Measurements from ENCODE around the gene NUMB. TPM values are rescaled to one million over a fixed set of nuclear protein-coding genes. Genes with fewer than 3 reads are reported as not detected.
"Not testable (repeated sequence)": the region's sequence is repeated elsewhere in the genome, so short reads cannot be mapped to it uniquely, and the experiment has no call there.

NUMB gene
- total RNA-seq, 1 experiment from 2014 or later, result 25.0 TPM

DNA sequence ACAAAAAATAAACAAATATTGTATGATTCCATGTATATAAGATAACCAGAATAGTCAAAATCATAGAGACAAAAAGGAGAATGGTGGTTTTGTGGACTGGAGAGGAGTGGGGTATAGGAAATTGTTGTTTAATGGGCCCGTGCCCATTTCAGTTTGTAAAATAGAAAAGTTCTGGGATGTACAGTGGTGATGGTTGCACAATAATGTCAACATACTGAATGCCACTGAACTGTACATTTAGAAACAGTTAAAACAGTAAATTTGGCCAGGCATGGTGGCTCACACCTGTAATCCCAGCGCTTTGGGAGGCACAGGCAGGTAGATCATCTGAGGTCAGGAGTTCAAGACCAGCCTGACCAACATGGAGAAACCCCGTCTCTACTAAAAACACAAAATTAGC is 40.1 kb downstream of the NUMB start:
- Histone ChIP-seq H3K27ac (no peak overlapping the region), H3K4me1 (no peaks in the 10 kb centered on the region), H3K36me3 (no peaks in the 10 kb centered on the region), H3K9me3 (replicated peaks) (no peaks in the 10 kb centered on the region), H3K27me3 (no peaks in the 10 kb centered on the region), H3K4me3 (no peak overlapping the region)
- no peak for DNase-seq

DNA sequence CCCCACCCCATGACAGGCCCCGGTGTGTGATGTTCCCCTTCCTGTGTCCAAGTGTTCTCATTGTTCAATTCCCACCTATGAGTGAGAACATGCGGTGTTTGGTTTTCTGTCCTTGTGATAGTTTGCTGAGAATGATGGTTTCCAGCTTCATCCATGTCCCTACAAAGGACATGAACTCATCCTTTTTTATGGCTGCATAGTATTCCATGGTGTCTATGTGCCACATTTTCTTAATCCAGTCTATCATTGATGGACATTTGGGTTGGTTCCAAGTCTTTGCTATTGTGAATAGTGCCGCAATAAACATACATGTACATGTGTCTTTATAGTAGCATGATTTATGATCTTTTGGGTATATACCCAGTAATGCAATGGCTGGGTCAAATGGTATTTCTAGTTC is 52.1 kb downstream of the NUMB start:
- not testable (repeated sequence) for H3K27ac ChIP-seq; H3K4me3 ChIP-seq; H3K4me1 ChIP-seq; DNase-seq; H3K9me3 ChIP-seq (replicated peaks); H3K36me3 ChIP-seq; H3K27me3 ChIP-seq

DNA sequence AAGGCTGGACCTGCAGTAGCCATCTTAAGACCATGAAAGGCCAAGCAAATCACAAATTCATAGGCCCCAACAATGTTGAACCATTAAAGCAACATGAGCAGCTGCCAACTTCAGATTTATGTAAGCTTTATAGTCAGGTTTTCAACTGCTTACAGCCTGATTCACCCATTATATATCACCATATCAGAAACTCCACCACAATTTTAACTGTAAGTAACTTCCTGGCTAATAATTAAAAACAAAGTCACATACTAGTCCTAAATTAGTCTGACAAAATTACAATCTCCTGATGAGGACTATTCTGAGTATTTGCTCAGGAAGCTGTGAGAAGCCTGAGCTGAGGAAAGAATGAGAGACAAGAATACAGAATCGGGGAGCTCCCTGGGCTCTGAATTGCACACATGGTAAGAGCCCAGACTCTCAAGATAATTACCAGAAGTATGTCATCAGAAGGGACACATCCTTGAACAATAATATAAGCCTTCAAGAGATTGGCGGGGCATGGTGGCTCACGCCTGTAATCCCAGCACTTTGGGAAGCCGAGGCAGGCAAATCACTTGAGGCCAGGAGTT is 55.1 kb downstream of the NUMB start:
- no peak overlapping the region for H3K4me3 ChIP-seq
- H3K27ac ChIP-seq, result no peak overlapping the region
- H3K36me3 ChIP-seq, result no peaks in the 10 kb centered on the region
- H3K9me3 ChIP-seq (replicated peaks), result no peaks in the 10 kb centered on the region; the same call in 1 of the 2 replicates
- no peak for DNase-seq
- H3K4me1 ChIP-seq, result no peaks in the 10 kb centered on the region; the same call in 1 of the 2 replicates
- no peaks in the 10 kb centered on the region for H3K27me3 ChIP-seq

DNA sequence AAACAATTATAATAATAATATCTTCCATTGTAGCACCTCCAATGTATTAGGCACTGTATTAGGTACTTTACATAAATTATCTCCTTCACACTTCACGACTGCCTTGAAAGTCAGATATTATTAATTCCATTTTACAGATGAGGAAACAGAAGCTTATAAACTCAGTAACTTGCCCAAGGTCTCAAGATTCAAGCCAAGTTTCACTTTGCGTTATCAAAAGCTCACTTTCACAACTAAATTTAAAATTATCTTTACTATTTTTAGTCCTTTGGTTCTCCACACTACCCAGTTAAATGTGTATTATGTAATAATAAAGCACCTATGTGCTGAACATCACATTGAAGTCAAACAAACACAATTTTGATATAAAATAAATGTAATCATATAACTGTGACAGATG is 55.8 kb downstream of the NUMB start:
- Histone ChIP-seq H3K4me1 (peaks cover 7% of the 10 kb centered on the region), H3K4me3 (no peak overlapping the region), H3K27ac (no peak overlapping the region), H3K9me3 (replicated peaks) (no peaks in the 10 kb centered on the region; the same call in 1 of the 2 replicates), H3K36me3 (no peaks in the 10 kb centered on the region), H3K27me3 (no peaks in the 10 kb centered on the region)
- no peak for DNase-seq

DNA sequence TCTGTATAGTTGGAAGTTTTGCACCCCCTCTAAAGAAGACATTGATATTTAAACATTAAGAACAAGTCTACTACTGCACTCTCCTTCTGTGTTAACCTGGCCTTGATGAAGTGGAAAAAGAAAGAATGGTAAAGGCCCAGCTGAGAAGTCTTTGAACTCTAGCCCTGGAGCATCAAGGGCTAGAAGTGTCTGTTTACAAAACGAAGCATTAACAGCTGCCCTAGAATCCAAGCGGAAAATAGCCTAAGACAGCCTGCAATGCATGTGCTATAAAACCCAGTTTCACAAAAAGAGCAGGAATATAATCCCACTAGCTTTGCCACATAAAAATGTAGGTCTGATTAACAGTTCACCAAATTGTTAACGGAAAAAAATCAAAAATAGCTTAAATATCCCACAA is 60.5 kb downstream of the NUMB start:
- H3K27ac ChIP-seq, result peak overlapping the region; percentile 29; the same call in 1 of the 2 replicates
- no peaks in the 10 kb centered on the region for H3K9me3 ChIP-seq (replicated peaks)
- no peak overlapping the region for H3K4me3 ChIP-seq
- peaks cover 10% of the 10 kb centered on the region for H3K4me1 ChIP-seq
- no peaks in the 10 kb centered on the region for H3K36me3 ChIP-seq
- no peaks in the 10 kb centered on the region for H3K27me3 ChIP-seq
- peak; percentile 37 to 75 for DNase-seq

DNA sequence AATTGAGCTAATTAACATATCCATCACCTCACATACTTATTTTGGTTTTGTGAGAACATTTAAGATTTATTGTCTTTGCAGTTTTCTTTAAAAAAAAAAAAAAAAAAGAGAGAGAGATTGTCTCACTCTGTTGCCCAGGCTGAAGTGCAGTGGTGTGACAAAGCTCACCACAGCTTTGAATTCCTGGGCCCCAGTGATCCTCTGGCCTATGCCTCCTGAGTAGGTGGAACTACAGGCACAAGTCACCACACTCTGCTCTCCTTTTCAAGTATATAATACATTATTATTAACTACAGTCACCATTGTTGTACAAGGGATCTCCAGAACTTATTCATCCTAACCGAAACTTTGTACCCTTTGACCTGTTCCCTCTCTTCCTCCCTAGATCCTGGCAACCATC is 64.0 kb downstream of the NUMB start:
- Histone ChIP-seq H3K4me3 (no peak overlapping the region), H3K9me3 (replicated peaks) (no peaks in the 10 kb centered on the region), H3K27ac (no peak overlapping the region), H3K27me3 (no peaks in the 10 kb centered on the region), H3K4me1 (peaks cover 10% of the 10 kb centered on the region), H3K36me3 (no peaks in the 10 kb centered on the region)
- DNase-seq, result no peak

DNA sequence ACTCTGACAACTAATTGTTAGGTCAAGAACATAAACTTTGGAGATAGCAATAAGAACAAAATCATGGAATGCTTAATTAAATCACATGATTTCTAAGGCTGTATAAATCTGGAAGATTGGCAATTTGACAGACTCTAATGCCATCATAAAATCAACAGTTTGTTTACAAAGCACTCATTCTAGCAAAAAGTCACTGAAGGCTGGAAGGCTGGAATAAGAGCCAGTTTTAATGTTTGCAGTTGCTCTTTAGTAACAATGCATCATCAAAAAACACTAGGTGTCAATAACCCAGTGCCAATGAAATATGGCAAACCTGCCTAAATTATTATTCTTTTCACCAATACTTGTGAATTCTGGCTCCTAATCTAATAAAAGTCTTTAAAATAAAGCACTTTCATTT is 65.0 kb downstream of the NUMB start:
- no peak for DNase-seq
- Histone ChIP-seq H3K27ac (no peak overlapping the region), H3K27me3 (no peaks in the 10 kb centered on the region), H3K36me3 (no peaks in the 10 kb centered on the region), H3K4me1 (peaks cover 10% of the 10 kb centered on the region), H3K9me3 (replicated peaks) (no peaks in the 10 kb centered on the region), H3K4me3 (no peak overlapping the region)

DNA sequence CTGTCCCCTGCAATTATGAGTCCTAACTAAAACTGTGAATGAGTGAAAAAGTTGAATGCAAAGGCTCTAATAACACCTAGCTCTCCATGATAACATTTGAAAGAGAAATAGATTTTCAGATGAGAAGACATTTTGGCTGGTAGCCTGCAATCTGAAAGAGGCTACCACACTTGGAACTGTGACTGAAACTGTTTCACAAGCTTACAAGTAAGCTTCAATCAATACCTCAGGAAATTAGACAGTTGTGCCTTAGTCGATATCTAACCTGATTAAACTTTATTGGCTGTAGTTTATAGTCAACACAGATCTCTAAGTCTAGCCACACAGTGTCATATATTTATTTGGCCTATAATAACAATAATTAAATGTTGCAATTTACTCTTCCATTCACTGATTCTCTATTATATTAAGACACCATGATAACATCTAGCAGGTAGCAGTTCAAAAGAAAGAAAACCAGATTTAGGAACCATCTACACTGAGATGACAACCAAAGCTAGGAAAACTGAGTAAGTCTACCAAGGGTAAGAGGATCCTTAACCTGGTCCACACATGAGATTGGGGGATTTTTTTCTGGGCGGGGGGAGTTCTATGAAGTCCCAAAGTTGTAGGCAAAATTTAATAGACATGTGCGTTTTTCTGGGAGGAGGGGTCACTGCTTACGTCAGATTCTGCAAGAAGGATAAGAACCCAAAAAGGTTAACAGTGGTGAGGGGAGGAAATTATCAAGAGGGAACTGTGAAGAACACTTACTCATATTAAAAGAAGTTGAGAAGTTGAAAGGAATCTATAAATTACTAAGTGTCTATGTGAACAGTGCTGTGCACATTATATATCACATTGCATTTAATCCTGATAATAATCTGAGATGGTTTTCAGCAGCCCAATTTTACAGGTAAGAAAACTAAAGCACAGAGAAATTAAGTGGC is 65.8 kb downstream of the NUMB start:
- Histone ChIP-seq H3K4me1 (peaks cover 4% of the 10 kb centered on the region; the same call in 1 of the 2 replicates), H3K4me3 (no peak overlapping the region), H3K27me3 (no peaks in the 10 kb centered on the region), H3K27ac (no peak overlapping the region), H3K36me3 (no peaks in the 10 kb centered on the region), H3K9me3 (replicated peaks) (no peaks in the 10 kb centered on the region)
- no peak for DNase-seq

DNA sequence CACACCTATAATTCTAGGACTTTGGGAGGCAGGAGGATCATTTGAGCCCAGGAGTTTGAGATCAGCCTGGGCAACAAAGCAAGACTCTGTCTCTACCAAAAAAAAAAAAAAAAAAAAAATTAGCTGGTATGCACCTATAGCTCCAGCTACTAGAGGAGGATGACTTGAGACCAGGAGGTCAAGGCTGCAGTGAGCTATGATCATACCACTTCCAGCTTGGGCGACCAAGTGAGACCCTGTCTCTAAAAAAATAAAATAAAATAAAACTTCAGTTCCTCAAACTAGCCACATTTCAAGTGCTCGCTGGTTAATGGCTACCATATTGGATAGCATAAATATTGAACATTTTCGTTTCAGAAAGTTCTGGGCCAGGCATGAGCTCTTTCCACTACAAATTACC is 70.5 kb downstream of the NUMB start:
- not testable (repeated sequence) for H3K9me3 ChIP-seq (replicated peaks); H3K36me3 ChIP-seq; H3K4me3 ChIP-seq; DNase-seq; H3K4me1 ChIP-seq; H3K27ac ChIP-seq; H3K27me3 ChIP-seq

DNA sequence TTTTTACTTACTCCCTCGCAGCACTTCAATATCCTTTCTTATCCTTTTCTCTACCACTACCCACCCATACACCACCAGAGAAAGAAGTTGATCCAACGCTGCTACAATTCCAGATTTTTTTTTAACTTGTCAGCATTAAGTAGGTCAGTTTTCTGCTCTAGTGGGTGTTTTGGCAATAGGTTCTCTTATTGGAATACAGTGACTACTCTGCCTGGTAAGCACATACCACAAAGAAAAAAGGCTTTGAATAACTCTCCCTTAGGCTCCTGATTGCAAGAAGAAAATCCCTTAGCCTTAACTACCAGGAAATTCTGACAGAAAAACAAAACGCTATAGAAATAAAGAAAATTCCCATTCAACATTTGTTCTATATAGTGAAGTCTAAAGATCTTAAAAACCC is 72.0 kb downstream of the NUMB start:
- Histone ChIP-seq H3K36me3 (no peaks in the 10 kb centered on the region), H3K27ac (no peak overlapping the region), H3K4me1 (no peaks in the 10 kb centered on the region), H3K9me3 (replicated peaks) (no peaks in the 10 kb centered on the region), H3K4me3 (no peak overlapping the region), H3K27me3 (no peaks in the 10 kb centered on the region)
- no peak for DNase-seq

DNA sequence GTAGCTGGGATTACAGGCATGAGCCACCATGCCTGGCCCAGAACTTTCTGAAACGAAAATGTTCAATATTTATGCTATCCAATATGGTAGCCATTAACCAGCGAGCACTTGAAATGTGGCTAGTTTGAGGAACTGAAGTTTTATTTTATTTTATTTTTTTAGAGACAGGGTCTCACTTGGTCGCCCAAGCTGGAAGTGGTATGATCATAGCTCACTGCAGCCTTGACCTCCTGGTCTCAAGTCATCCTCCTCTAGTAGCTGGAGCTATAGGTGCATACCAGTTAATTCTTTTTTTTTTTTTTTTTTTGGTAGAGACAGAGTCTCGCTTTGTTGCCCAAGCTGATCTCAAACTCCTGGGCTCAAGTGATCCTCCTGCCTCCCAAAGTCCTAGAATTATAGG is 73.3 kb downstream of the NUMB start:
- not testable (repeated sequence) for H3K4me3 ChIP-seq; H3K4me1 ChIP-seq; H3K36me3 ChIP-seq; DNase-seq; H3K9me3 ChIP-seq (replicated peaks); H3K27me3 ChIP-seq; H3K27ac ChIP-seq

DNA sequence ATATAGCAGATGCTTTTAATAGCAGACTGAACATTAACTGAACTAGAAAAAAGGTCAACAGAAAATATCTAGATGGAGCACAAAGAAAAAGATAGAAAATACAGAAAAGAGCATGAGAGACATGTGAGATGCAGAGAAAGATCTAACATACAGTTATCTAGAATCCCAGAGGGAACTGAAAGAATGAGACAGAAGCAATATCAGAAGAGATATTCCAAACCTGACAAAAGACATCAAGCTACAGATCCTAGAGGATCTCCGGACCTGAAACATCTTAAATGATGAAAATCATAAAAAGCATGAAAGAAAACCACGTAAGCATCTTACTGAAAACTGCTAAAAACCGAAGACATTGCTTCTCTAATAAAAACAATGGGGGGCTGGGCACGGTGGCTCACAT is 75.0 kb downstream of the NUMB start:
- Histone ChIP-seq H3K27me3 (no peaks in the 10 kb centered on the region), H3K4me1 (no peaks in the 10 kb centered on the region), H3K9me3 (replicated peaks) (no peaks in the 10 kb centered on the region), H3K27ac (no peak overlapping the region), H3K36me3 (no peaks in the 10 kb centered on the region), H3K4me3 (no peak overlapping the region)
- DNase-seq, result no peak

DNA sequence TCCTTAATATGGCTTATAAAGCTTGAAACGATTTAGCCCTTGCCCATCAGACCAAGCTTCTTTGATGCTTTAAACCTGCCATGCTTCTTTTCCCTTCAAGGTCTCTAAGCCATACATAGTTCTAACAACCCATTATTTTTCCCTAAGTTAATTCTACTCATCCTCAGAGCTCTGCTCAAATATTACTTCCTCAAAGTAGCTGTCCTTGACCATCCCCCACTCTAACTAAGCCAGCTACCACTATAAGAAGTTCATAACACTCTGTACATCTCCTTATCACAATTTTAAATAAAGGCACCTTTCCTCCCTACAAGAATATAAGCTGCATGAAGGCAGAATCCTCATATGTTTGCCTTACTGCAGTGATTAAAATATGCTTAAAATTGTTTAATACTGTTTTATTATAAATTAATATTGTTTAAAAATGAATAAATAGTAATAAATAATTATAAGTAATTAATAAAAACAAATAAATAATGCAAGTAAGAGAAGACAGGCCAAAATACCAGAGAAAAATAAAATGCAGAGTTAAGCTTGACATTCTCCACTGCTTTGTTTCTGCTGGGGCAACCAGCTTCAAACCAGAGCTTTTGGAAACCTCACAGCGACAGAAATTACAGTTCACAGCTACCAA is 76.8 kb downstream of the NUMB start:
- H3K4me3 ChIP-seq, result no peak overlapping the region
- DNase-seq, result no peak
- no peak overlapping the region for H3K27ac ChIP-seq

DNA sequence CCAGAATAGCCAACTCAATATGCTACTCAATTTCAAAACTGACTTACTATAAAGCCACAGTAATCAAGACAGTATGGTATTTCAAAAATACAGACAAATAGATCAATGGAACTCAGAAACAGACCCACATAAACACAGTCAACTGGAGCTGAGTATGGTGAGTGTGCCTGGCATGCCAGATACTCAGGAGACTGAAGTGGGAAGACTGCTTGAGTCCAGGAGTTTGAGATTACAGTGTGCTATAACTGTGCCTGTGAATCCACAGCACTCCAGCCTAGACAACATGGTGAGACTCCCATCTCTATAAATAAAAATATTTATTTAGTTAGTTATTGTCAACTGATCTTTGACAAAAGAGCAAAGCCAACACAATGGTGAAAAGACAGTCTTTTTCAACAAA is 81.8 kb downstream of the NUMB start:
- Histone ChIP-seq H3K27ac (no peak overlapping the region), H3K36me3 (no peaks in the 10 kb centered on the region), H3K9me3 (replicated peaks) (no peaks in the 10 kb centered on the region), H3K27me3 (no peaks in the 10 kb centered on the region), H3K4me3 (no peak overlapping the region), H3K4me1 (no peaks in the 10 kb centered on the region)
- no peak for DNase-seq

More for the DNA sequence above, 76.8 kb downstream of the NUMB start:
- Histone ChIP-seq H3K36me3 (no peaks in the 10 kb centered on the region), H3K4me1 (no peaks in the 10 kb centered on the region), H3K27me3 (no peaks in the 10 kb centered on the region), H3K9me3 (replicated peaks) (no peaks in the 10 kb centered on the region)

DNA sequence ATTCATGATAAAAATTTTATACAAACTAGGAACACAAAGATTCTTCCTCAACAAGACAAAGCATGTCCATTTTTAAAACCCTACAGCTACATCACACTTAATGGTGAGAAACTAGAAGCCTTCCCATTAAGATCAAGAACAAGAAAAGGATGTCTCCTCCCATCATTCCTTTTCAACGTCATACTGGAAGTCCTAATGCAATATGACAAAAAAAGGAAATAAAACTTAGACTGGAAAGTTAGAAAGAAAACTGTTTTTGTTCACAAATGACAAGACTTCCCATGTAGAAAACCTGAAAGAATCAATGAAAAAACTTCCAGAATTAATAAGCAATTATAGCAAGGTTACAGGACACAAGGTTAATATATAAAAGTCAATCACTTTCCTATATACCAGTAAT is 82.5 kb downstream of the NUMB start:
- H3K9me3 ChIP-seq (replicated peaks), result no peaks in the 10 kb centered on the region
- no peak overlapping the region for H3K27ac ChIP-seq
- no peaks in the 10 kb centered on the region for H3K27me3 ChIP-seq
- H3K36me3 ChIP-seq, result no peaks in the 10 kb centered on the region
- H3K4me3 ChIP-seq, result no peak overlapping the region
- DNase-seq, result no peak
- H3K4me1 ChIP-seq, result no peaks in the 10 kb centered on the region

Data from SJCRH30 (cell line).